ENCODE measurements around the gene DDX27.

DDX27 gene

DNA sequence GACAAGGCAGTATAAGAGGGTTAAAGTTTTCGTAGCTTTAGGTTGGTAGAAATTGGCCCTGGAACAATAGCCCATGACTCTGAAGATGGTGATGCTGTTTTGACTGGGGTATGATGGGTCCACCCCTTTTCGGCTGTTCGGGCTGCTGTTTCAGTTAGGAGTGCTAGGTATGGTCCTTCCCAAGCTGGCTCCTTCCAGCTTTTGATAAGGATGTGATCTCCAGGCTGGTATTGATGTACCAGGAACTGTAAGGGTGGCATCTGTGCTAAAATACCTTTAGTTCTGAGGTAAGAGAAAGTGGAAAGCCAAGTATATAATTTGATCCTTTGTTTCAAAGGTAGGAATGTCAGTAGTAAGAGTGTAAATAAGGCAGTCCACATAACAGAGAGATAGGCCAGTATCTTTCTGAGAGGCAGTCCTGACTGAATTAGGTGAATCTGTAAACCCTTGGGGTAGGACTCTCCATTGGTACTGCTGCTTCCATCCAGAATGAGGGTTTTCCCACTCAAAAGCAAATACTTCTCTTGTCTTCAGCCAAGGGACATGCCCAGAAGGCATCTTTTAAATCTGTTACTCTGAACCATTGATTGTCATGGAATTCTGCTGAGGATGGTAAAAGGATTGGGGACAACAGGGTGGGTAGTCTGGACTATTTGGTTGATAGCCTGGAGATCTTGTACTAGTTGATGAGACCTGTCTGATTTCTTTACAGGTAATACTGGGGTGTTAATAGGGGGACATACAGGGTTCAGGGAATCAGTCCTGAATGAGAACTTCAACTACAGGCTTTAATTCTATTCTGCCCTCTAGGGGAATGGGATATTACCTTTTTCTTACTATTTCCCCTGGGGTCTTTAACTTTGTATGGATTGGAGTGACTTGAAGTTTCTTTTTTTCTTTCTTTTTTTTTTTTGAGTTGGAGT lies 64.7 kb downstream of the DDX27 start:
- Mint-ChIP-seq H3K36me3 (peaks cover 93% of the 10 kb centered on the region), H3K9me3 (ENCODE audit: low read depth) (peaks cover 22% of the 10 kb centered on the region), H3K4me1 (ENCODE audit: low read depth) (peaks cover 81% of the 10 kb centered on the region), H3K27ac (peak overlapping the region; percentile 99), H3K4me3 (peak overlapping the region; percentile 98), H3K27me3 (no peaks in the 10 kb centered on the region)

DNA sequence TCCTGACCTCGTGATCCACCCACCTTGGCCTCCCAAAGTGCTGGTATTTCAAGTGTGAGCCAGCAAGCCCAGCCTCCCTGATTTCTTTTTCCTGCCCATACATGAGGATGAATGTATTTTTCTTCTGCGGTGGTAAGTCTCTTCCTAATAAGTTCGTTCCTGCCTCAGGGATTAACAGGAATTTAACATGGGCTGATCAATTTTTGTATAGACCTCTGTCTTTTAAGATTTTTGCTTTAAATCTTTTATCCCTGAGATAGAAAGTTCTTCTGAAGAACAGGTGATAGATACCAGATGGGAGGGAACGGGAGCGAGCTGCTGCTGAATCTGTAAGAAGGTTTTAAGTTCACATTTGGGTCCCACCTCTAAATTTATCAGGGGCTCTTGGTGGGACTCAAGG lies 65.6 kb downstream of the DDX27 start:
- Mint-ChIP-seq H3K9me3 (ENCODE audit: low read depth) (peaks cover 22% of the 10 kb centered on the region), H3K27me3 (no peaks in the 10 kb centered on the region), H3K4me3 (peak overlapping the region; percentile 98), H3K4me1 (ENCODE audit: low read depth) (peaks cover 84% of the 10 kb centered on the region), H3K27ac (peak overlapping the region; percentile 77), H3K36me3 (peaks cover 92% of the 10 kb centered on the region)

DNA sequence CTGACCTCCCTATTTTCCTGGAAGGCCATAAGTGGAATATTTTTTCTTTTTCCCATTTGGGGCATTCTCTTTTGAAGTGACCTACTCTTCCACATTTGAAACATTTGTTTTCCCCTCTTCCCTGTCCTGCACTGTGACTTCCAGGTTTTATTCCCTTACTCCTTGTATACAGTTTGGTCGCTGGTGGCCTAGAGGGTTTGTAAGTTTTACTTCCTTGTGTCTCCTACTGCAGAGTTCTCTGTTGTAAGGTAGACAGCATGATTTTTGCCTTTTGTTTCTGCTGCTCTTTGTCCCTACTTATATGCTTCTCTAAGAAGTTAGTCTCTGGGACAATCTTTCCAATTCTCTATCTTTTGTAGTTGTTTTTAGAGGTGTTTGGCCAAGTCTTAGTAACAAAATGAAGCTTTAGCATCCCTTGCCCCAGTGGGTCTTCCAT lies 66.0 kb downstream of the DDX27 start:
- peaks cover 92% of the 10 kb centered on the region for H3K36me3 Mint-ChIP-seq
- H3K27ac Mint-ChIP-seq = peak overlapping the region; percentile 77
- peaks cover 80% of the 10 kb centered on the region for H3K4me1 Mint-ChIP-seq (ENCODE audit: low read depth)
- H3K27me3 Mint-ChIP-seq = no peaks in the 10 kb centered on the region
- H3K4me3 Mint-ChIP-seq = peak overlapping the region; percentile 98
- H3K9me3 Mint-ChIP-seq (ENCODE audit: low read depth) = peaks cover 22% of the 10 kb centered on the region

DNA sequence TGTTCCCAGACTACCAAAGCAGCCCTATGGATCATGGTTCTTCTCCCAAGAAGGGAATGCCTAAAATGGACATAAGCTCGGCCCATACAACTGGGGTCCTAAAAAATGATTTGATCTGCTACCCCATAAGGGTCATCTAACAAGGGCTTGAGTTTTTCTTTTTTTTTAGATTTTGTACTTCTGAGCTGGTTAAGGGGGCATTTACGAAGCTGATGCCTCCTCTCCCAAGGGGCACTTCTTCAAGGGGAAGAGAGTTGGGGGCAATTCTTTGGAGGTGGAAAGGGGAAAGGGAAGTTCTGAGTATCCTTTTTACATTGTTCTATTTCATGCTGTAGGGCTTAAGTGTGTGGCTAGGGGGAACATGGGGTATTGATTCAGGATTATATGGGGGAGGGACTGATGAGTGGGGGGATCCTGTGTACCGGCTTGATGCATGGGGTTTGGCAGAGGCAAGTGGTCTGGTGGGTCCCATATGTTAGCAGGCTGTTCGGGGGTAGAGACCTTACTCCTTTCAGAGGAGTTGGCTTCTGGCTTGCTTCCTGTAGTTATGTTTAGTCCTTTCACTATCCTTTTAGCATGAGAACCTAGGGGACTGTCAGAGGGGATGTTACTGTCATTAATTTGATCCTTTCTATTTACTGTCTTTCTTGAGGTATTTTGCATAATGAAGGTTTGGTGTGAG lies 66.7 kb downstream of the DDX27 start:
- Mint-ChIP-seq H3K4me1 (ENCODE audit: low read depth) (peaks cover 76% of the 10 kb centered on the region), H3K9me3 (ENCODE audit: low read depth) (peaks cover 22% of the 10 kb centered on the region), H3K36me3 (peaks cover 90% of the 10 kb centered on the region), H3K4me3 (peak overlapping the region; percentile 98), H3K27ac (peak overlapping the region; percentile 92), H3K27me3 (no peaks in the 10 kb centered on the region)

DNA sequence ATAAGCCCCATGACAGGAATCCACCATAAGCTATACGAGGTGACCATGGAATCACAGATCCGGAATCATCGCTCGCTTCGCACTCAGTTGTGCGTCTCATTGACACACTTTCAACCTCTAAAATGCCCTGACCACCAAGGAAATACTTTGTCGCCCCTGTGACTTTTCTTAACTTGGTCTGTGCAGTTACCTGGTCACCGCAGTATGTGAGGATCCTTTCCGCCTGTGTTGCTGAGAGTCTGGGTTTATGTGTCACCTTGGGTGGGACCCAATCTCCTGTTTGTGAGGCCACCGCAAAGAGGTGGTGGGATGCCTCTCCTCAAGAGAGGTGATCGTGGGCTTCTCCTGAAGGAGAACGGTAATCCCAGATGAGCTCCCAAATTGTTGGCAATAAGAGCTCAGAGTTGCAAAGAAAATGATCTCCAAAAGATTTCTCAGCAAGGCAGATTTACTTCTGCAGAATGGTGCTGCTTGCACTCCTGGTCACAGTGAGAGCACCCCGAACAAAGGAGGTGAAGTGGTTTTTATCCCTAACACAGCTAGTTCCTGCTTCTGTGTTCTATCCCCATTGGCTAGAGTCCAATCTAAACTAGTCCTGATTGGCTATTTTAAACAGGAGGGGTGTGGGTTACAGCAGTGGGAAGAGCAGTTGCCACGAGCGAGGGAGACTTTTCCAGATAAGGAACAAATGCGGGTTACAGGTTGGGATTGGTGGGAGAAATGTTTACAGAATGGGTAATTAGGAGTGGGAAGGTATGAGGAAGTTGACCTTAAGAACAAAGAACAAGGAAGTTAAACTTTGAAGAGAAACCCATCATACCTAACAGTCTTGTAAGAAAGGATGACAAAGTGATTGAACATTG lies 67.7 kb downstream of the DDX27 start:
- no peaks in the 10 kb centered on the region for H3K27me3 Mint-ChIP-seq
- peak overlapping the region; percentile 98 for H3K4me3 Mint-ChIP-seq
- H3K36me3 Mint-ChIP-seq = peaks cover 87% of the 10 kb centered on the region
- peak overlapping the region; percentile 92 for H3K27ac Mint-ChIP-seq
- peaks cover 16% of the 10 kb centered on the region for H3K9me3 Mint-ChIP-seq (ENCODE audit: low read depth)
- H3K4me1 Mint-ChIP-seq (ENCODE audit: low read depth) = peaks cover 66% of the 10 kb centered on the region

DNA sequence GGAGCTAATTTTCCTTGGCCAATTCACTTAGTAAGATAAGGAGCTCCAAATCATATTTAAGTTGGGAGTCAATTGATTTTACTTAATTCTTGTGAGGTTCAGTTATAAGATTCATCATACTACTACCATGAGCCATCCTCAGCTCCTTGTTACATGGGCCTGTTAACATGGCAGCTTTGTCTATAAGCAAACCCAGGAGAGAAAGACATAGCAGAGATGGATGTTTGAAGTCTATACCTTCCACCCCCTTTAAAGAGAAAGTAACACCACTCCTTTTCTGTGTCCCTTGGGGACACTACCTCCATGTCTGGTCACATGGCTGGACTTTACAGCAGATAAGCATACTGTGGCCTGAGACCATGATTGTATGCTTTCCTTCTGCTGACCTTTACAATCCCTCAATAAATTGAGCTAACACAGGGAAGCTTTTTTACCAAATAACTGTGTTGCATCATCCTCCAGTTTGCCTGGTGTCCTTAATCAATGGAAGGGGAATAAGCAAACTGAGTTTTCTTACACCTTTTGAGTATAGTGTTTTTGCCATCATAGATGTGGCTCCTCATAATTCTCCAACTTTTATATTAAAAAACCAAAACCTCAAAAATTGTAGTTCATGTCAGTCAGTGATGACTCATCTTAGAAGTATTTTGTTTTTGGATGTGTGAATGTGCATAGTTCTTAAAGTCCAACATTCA lies 68.5 kb downstream of the DDX27 start:
- Mint-ChIP-seq H3K4me1 (ENCODE audit: low read depth) (peaks cover 59% of the 10 kb centered on the region), H3K27ac (peak overlapping the region; percentile 92), H3K36me3 (peaks cover 83% of the 10 kb centered on the region), H3K4me3 (peak overlapping the region; percentile 98), H3K27me3 (no peaks in the 10 kb centered on the region), H3K9me3 (ENCODE audit: low read depth) (peaks cover 11% of the 10 kb centered on the region)

DNA sequence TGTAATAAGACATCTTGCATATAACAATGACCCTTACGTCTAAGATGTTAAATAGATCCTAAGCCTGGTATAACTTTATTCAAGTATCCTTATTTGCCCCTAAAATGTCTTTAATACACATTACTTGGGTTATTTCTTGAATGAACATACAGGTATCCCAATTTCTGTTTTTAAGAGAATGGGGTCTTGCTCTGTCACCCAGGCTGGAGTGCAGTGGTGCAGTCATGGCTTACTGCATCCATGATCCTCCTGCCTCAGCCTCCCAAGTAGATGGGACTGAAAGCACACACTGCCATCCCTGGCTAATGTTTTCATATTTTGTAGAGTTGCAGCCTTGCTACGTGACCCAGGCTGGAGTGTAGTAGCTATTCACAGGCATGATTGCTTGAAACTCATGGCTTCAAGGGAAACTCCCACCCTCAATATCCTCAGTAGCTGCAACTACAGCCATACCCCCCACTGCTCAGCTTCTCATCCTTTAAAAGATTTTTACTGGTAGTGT lies 69.1 kb downstream of the DDX27 start:
- Mint-ChIP-seq H3K4me1 (ENCODE audit: low read depth) (peaks cover 53% of the 10 kb centered on the region), H3K27ac (peak overlapping the region; percentile 92), H3K36me3 (peaks cover 81% of the 10 kb centered on the region), H3K4me3 (peak overlapping the region; percentile 46), H3K9me3 (ENCODE audit: low read depth) (peaks cover 14% of the 10 kb centered on the region), H3K27me3 (no peaks in the 10 kb centered on the region)

DNA sequence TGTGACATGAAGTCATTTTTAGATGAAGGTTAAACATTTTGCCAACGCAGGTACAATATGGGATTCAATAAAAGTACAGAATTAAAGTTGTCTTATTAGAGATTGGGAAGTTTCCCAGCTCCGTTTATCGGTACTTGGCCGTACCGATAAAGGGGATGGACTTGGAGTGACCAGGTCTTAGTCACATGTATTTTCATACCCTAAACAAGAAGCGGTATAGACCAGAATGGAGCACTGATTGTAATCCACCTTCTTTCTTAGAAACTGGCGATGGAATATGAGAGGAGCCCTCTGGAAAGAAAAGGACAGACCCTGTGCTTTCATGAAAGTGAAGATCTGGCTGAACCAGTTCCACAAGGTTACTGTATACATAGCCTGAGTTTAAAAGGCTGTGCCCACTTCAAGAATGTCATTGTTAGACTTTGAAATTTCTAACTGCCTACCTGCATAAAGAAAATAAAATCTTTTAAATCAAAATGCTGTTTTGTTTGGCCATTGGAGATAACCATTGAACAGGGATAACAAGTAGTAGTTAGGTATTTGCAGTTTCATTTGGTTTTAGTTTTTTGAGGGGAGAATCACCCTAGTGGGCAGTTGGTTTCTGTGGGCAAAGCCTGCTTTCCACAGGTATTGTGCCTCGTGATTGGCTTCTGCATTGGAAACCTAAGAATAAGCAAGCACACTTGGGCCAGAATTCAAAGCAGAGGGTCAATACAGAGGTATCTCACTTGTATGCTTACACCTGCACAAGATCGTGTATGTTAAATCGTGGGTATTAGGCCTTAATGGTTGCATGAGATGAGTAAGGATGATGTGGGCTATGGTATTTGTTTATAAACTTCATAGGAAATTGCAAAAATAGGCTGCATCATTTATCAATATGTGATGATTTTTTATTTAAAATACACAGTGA lies 69.8 kb downstream of the DDX27 start:
- Mint-ChIP-seq H3K4me3 (no peak overlapping the region), H3K27me3 (no peaks in the 10 kb centered on the region), H3K4me1 (ENCODE audit: low read depth) (peaks cover 45% of the 10 kb centered on the region), H3K36me3 (peaks cover 78% of the 10 kb centered on the region), H3K9me3 (ENCODE audit: low read depth) (peaks cover 15% of the 10 kb centered on the region), H3K27ac (peak overlapping the region; percentile 92)

DNA sequence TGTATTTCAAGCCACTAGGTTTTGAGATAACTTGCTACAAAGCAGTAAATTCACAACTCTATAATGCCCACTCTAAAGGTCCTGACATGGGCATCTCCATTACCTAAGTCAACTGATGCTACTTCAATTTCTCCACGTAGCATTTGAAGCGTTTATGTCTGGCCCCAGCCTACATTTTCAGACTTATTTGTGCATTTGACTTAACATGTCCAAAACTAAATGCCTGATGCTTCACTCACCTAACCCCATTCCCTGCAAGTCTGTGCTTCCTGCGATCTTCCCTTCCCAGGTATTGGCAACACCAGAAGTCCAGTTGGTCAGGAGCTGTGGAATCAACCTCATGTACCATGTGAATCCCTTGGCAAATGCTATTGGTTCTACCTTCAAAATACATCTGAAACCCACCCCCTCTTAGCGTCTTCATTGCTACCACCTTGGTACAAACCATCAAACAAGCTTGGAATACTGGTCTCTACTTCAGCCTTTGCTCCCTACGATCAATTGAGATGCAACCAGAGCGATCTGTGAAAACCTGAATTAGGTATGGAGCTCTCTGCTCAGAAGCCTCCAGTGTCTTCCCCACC lies 71.5 kb downstream of the DDX27 start:
- Mint-ChIP-seq H3K4me1 (ENCODE audit: low read depth) (peaks cover 32% of the 10 kb centered on the region), H3K36me3 (peaks cover 70% of the 10 kb centered on the region), H3K27me3 (no peaks in the 10 kb centered on the region), H3K9me3 (ENCODE audit: low read depth) (peaks cover 19% of the 10 kb centered on the region), H3K27ac (peak overlapping the region; percentile 79), H3K4me3 (peak overlapping the region; percentile 24)

DNA sequence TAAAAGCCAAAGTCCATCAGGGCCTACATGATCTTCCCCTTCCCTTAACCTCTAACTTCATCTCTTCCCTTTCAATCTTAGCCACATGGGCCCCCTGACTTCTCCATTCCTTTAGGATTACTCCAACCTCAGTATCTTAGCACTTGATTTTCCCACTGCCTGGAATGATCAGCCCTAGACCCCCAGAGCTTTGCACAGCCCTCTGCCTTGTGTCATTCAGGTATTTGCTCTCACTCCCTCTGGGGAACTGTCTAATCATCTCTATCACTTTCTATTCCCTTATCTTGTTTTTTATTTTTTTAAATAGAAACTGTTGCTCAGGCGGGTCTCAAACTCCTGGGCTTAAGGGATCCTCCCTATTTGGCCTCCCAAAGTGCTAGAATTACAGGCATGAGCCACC lies 72.0 kb downstream of the DDX27 start:
- peaks cover 19% of the 10 kb centered on the region for H3K9me3 Mint-ChIP-seq (ENCODE audit: low read depth)
- no peaks in the 10 kb centered on the region for H3K27me3 Mint-ChIP-seq
- H3K4me3 Mint-ChIP-seq = no peak overlapping the region
- peak overlapping the region; percentile 79 for H3K27ac Mint-ChIP-seq
- H3K4me1 Mint-ChIP-seq (ENCODE audit: low read depth) = peaks cover 27% of the 10 kb centered on the region
- H3K36me3 Mint-ChIP-seq = peaks cover 65% of the 10 kb centered on the region

DNA sequence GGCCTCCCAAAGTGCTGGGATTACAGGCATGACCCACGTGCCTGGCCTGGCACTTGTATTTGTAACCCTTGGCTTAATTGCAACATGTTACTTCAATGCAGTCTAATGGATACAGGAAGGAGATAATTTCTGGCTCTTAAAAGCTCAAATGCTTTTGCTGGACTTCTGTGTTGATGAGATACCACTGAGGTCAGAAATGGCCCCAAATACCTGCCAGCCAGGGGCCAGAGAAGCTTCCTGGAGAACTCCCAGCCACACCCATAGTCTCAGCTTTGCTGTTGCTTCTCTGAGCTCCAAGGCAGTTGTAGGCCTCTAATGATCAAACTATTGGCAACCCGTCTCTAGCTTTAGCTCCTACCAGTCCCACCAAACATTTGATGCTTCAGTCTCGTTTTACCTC lies 72.8 kb downstream of the DDX27 start:
- Mint-ChIP-seq H3K9me3 (ENCODE audit: low read depth) (peaks cover 16% of the 10 kb centered on the region), H3K4me3 (no peak overlapping the region), H3K27ac (peak overlapping the region; percentile 41), H3K4me1 (ENCODE audit: low read depth) (peaks cover 22% of the 10 kb centered on the region), H3K27me3 (no peaks in the 10 kb centered on the region), H3K36me3 (peaks cover 57% of the 10 kb centered on the region)

DNA sequence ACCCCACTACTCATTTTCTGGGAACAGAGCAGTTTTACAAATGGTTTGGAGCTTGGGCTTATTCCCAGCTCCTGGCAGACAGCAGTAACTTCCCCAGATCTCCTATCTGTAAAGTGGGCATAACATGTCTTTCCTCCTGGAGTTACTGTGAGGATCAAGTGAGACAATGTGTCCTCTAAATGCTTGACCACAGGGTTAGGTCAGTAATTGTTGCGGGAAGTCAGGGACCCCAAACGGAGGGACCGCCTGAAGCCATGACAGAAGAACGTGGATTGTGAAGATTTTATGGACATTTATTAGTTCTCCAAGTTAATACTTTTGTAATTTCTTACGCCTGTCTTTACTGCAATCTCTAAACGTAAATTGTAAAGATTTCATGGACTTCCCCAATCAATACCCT lies 73.9 kb downstream of the DDX27 start:
- Mint-ChIP-seq H3K4me3 (no peak overlapping the region), H3K27ac (no peak overlapping the region), H3K36me3 (peaks cover 47% of the 10 kb centered on the region), H3K4me1 (ENCODE audit: low read depth) (peaks cover 18% of the 10 kb centered on the region), H3K9me3 (ENCODE audit: low read depth) (peaks cover 8% of the 10 kb centered on the region), H3K27me3 (no peaks in the 10 kb centered on the region)
